GM19324 (cell line): Measurements from ENCODE around the gene EXOC4.
"Not testable (repeated sequence)": the region's sequence is repeated elsewhere in the genome, so short reads cannot be mapped to it uniquely, and the experiment has no call there.

ENCODE experiments used
- ATAC-seq: cut with Tn5 transposase; IDR thresholded peaks from one replicate; pipeline ENCODE4 v1.9.1; 2021; ENCODE audit warnings: mild to moderate bottlenecking, moderate library complexity; ENCODE audit not compliant: unreplicated experiment, low FRiP score

Gene EXOC4

DNA sequence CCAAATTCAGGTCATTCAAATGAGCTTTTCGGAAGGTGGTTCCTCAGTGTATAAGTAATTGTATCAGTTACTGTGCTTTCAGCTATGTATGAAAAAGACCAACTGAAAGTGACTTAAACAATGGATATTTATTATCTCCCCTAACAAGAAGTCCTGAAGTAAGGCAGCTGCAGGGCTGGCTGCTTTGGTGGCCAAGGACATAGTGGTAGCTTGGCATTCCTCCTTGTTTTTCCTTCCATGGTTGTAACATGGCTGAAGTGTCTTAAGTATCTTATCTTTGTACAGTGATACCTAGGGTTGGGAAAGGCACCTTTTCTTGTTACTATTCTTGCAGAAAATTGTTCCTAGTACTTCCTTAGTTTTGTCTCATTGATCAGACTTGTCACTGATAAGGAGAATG, 21.4 kb downstream of the EXOC4 start:
- ATAC-seq: no peak

DNA sequence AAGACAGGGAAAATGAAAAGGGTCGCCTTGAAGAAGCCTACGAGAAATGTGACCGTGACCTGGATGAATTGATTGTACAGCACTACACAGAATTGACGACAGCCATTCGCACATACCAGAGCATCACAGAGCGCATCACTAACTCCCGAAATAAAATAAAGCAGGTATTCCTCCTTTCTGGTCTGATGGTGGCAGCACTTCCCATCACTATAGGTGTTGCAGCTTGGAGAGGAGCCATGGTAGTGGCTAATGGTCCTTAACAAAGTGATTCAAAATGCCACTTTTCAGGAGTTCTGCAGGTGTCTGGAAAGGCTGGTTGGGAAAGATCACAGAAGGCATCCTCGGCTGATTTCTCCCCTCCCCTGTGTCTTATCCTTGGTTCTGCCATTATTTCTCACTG, 22.1 kb downstream of the EXOC4 start:
- ATAC-seq: no peak

DNA sequence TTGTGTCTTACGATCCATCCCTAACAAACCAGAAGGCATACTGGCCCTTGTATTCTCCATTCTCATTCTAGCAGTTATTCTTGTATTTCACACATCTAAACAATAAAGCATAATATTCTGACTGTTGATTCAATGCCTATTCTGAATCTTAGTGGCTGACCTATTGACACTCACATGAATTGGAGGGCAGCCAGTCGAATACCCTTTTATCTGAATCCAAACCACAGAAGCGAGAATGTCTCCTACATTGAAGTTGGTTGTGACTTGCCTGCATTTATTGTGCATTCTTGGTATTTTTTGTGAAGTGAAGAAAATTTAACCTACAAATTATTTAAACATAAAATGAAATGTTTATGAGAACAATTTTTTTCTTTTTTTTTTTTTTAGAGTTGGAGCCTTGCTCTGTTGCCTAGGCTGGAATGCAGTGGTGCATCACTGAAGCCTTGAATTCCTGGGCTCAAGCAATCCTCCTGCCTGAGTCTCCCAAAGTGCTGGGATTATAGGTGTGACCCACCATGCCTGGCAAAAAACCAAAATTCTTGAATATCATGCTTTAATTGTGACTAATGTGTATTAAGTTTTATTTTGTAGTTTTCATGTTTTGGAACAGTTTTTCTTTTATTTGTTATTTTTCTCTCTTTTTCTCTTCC, 22.7 kb downstream of the EXOC4 start:
- ATAC-seq: no peak

DNA sequence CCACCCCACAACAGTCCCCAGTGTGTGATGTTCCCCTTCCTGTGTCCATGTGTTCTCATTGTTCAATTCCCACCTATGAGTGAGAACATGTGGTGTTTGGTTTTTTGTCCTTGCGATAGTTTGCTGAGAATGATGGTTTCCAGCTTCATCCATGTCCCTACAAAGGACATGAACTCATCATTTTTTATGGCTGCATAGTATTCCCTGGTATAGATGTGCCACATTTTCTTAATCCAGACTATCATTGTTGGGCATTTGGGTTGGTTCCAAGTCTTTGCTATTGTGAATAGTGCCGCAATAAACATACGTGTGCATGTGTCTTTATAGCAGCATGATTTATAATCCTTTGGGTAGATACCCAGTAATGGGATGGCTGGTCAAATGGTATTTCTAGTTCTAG, 26.1 kb downstream of the EXOC4 start:
- not testable (repeated sequence) for ATAC-seq

DNA sequence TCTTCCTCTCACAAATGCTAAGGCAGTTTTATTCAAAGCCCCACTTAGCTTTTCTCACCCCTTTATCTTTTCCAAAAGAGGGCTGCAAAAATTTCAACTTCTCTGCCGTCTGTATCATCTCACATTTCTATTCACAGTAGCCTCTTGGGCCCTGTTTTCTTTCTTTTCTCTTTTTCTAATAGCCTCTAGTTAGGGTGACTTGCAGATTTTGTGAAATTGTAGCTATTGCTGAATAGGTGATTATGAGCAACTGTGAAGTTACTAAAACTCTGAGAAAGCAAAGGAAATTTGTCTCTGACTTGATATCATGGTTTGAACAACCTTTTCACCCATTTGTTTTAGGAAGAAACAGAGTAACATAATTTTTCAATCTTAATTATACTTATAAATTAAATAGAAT, 29.2 kb downstream of the EXOC4 start:
- ATAC-seq: no peak

DNA sequence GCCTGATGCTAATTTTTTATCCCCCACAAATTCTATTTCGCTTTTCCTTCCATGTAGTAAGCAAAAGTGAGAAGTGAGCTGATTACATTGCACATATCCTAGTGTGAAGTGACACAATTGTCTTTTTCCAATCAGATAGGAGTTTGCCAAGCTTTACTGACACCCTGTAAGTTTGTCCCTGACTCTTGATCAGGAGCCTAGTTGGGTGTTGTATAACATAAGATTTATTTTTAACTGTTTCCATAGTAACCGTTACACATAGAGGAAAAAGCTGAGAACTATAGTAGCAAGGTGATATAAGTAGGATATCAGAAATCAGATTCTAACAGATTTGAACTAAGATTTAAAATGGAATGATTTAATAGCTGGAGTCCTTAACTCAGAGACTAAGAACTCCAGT, 31.2 kb downstream of the EXOC4 start:
- no peak for ATAC-seq

DNA sequence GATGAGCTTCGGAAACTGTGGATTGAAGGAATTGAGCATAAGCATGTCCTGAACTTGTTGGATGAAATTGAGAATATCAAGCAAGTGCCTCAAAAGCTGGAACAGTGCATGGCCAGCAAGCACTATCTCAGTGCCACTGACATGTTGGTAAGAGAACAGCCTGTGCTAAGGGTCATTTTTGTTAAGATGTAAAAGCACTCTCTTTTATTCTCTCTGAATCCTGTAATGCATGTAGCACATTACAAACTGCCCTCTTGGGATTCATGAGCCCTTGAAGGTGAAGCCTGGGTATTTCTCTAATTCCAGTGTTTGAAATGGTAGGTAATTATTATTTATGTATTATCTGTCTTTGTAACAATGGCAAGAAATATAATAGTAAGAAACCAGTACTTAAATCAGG, 36.1 kb downstream of the EXOC4 start:
- no peak for ATAC-seq

DNA sequence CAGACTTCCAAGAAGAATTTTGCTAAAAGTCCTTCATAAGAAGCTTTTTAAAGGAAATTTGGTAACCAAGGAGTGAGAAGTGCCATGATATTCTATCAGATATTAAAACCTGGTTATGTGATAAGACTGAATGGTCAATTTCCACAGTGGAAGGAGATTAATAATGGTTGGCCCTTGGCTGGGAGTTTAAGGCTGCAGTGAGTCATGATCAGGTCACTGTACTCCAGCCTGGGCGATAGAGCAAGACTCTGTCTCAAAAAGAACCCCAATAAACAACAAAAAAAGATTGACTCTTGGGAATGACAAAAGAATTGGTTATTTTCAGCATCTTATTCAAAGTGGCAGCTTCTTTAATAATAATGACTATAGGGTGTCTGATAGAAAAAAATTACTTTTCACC, 37.2 kb downstream of the EXOC4 start:
- no peak for ATAC-seq

DNA sequence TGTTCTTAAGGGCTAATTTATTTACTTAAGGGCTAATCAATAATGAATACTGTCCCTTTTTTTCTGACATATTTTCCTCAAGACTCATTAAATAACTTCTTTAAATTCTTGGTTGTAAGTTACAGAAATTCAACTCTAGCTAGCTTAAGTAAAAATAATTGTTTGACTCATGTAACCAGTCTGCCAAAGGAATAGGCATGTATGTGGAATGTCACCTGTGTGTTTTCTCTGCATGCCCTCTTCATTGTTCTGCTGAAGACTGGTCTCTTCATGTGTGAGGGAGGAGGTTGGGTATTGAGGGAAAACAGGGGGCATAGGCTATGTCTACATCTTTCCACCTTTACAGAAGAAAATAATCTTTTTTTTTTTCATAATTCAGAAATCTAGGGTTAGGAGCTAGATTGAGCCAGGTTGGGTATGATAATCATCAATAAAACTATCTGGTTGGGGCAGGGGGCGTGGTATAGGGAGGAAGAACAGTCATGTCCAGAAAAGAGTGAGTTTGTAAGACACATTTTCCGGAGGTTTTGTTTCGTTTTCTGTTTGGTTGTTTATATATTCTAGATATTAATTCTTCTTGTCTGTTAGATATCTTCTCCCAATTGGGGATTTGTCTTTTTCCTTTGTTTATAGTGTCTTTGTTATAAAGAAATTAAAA, 37.9 kb downstream of the EXOC4 start:
- no peak for ATAC-seq

DNA sequence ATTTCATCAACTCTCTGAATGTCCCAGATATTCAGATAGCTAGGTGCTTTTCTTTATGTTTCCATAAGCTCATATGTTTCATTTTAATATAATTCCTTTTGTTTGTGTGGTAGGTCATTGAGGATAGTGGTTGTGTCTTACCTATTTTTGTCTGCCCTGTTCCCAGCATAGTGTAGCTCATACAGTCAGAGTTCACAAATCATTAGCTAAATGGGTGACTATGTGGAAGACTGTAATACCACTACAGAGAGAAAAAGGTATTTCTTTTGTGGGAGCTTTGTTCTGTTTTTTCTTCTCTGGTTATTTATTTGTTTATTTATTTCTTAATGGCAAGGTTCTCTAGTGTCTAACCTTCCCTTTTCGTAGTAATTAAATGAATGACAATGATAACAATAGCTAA, 39.8 kb downstream of the EXOC4 start:
- no peak for ATAC-seq

DNA sequence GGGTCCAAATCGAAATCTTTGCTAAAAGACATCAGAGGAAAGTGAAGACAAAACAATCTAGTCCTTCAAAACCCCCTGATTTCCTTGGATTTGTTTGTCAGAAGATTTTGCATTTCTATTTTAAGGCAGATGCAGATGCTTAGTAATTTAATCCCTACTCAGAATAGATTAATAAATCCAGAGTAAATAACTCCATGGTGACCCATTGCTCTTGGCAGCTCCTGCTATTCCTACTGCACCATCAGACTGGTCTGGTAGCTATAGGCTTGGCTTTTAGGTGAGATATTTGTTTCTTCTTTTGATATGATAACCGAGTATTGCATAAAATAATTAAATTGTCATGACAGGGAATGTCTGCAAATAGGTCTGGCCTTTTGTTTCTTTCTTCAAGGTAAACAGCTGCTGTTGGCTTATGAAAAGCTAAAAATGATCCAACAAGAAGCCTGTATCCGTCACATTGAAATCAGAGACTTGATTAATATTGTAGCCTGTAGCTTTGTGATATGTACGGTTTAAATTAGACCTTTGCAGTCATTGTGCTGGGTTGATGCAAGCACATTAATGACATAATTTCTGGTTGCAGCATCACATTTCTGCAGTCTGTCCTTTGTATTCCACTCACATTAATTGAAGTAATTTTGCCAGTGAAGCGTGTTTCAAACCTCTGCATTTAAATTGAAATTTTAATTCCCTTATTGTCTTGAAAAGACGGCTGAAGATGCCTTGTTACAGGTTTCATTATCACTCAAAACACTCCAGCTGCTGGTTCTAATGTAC, 40.7 kb downstream of the EXOC4 start:
- ATAC-seq: no peak

DNA sequence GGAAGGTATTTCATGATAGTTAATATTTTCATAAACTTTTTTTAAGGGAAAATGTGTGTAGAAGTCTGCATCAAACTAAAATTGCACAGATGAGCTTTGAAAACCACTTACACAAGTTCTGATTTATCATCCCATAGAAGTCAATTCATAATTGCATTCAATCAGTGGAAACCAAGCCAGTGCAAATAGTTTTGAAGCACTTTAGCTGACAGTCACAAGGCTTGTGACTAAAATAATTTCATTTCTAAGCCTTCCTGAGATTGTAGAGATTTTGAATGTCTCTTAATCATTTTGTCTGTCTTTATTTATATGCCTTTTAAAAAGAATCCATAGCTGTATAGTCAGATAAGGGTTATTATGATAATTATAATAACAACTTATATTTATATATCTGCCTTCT, 41.4 kb downstream of the EXOC4 start:
- ATAC-seq: no peak

DNA sequence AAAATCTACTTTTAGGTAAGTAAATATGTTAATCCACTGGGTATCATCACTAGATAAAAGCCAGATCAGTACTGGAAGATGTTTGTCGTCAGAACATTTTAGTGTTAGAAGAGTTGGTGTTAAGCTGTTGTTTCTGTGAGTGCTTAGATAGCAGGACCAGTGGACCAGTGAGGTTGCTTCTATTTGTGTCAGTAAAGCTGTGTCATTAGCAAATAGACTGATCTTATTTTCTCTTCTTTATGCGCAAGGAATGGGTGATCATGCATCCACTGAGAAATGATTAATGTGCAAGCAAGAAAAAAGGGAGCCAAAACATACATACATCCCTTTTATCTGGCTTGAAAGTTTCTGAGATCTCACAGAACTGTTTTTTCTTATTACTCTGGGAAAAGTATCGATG, 42.6 kb downstream of the EXOC4 start:
- ATAC-seq: no peak

DNA sequence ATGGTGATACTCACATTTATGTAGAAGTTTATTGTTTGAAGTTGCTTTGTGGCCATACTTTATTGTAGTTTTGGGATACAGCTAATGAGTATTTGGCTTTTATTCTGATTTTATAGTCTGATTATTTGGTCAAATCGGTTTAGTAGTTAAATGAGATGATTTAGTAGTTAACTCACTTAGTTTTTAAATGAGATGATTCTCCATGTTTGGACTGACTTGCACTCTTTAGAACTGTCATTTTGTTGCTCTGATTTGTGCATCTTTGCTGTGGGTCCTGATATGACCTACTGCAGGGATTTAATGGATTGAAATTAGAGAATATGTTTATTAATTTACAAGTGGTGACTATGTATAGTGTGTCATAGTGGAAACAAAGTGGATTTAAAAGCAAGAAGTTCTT, 44.2 kb downstream of the EXOC4 start:
- no peak for ATAC-seq

DNA sequence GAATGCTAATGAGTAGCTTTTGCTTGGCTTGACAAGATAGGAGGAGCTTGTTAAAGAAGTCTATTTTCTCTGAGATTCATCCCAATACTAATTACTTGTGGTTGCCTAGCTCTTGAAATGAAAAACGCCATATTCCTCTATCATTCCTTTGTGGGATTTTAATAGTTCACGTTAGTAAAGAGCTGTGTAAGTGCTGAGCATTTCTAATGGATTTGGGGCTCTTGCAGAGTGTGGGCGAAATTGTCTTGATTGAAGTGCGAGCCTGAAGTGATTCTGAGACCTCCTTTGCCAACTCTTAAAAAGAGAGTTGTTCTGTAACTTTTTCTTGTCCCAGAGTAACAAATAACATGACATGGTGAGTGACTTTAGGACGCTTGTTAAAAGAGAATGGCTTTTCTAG, 45.2 kb downstream of the EXOC4 start:
- ATAC-seq: no peak

DNA sequence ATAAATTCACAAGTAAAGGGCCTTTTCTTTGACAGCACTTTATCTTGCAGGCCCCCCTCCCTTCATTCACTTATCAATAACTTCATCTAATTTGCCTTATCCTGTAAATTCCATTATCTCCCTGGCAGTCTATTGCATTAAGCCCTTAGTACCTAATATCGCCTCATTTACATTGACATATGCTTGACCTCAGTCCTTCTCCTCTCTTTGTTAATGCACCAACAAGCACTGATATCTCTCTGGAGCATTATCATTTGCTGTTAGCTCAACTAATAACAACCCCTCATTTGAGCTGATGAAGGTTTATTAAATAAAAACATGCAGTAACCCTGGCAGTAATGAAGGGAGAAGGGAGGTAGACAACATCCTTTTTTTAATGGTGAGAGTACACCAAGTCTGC, 46.8 kb downstream of the EXOC4 start:
- ATAC-seq: no peak

DNA sequence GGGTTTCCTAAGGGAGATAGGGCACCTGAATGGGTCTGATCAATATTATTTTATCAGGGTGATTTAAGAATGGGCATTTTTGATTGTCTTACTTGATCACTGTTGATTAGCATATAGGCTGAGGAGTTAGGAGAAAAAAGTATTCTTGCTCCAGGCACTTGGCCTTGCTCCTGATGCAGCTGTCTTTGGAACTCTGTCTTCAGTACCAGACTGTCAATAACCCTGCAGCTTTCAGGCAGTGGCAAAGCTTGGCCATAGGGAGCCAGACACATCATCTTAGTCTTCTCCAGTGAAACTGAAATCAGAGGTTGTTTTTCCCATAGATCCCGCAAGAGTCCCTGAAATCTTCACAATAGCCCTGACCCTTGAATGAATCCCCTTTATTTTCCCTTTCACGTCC, 47.2 kb downstream of the EXOC4 start:
- ATAC-seq: no peak

DNA sequence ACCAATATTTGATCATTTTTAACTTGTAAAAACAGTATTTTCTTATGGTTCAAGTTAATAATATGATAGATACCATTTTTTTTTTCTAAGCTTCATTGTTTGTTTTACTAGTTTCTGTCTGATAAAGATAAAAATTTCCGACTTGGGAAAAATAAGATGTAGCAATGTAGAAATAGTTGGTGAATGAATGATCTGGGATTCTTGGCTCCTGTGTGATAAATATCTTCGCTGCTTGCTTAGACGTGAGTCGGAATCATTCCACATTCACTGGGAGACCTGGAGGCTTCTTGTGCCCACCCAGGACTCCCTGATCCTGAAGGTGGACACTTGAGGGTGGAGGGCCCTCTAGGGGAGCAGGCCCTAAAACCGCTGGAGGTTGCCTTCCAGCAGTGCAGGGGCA, 47.9 kb downstream of the EXOC4 start:
- no peak for ATAC-seq

DNA sequence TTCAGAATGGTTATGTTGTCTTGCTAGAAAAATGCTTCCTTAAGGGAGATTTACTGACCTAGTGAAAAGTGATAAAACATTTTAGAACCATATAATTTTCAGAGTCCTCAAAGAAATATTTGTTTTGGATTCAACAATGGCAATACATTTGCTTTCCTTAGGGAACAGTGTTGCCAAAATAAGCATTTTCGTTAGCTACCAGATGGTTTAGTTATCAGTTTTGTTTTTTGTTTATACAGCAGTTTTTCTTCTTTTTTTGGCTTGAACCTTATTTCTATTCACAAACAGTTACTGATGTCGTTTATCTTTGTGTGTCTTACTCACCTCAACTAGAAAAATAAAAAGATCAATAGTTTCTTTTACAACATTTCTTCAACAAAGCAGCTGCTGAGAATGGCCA, 48.6 kb downstream of the EXOC4 start:
- ATAC-seq: no peak

DNA sequence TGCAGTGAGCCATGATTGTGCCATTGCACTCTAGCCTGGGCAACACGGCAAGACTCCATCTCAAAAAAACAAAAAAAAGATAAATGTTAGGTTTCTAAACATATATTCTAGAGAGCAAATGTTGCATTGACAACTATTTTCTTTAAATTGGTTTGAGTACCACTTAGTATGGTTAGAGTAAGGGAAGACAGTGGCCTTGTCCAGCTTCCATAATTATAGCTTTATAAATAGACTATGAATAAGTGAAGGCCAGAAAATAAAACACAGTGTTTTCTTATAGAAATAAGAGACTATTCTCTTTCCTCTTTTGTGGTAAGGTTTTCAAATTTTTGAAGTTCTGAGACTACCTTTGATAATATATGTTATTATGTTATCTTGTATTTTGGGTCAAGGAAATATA, 50.5 kb downstream of the EXOC4 start:
- ATAC-seq: no peak

DNA sequence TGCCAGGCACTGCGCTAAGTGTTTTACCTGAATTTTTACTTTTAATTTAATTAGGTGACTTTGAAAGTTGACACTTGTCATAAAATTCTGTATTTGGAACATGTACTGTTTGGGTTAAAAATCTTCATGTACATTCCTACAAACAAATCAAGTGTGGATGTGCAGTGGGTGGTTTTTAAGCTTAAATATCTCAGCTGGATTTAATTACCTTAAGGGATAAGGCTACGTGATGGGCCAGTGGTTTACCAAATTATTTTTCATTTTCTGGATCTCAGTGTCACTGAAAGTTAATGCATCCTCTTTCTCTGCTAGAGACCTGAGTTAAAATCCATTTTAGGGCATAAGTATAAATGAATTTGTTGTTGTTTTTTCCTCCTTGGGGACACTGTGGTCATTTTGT, 51.1 kb downstream of the EXOC4 start:
- ATAC-seq: no peak

DNA sequence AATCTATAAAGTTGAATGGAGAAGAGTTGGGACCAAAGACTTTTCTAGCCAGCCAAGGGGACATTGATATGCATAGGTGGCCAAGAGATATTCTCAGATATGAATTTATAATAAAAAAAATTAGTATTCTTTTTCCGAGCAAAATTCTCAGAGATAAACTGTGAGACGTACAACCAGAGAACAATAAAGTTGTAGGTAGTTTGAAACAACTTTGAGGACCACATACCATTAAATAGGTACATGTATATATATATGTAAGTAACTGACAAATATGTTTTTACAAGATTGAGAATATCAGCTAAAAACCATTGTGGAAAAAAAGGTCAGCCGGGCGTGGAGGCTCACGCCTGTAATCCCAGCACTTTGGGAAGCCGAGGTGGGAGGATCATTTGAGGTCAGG, 56.5 kb downstream of the EXOC4 start:
- ATAC-seq: no peak
